ENCODE measurements around the gene KRTCAP3.
A peak's percentile ranks its signal among the peaks of the same experiment; 100 is the strongest.
"Not testable (repeated sequence)": the region's sequence is repeated elsewhere in the genome, so short reads cannot be mapped to it uniquely, and the experiment has no call there.

KRTCAP3 gene

GRCh38 chr2:27425039-27425438, 17.1 kb upstream of the KRTCAP3 start:
- not testable (repeated sequence) for H3K36me3 Mint-ChIP-seq (ENCODE audit: low read depth); H3K27me3 Mint-ChIP-seq; H3K9me3 Mint-ChIP-seq; H3K27ac Mint-ChIP-seq; H3K4me3 Mint-ChIP-seq
- peaks cover 19% of the 10 kb centered on the region for H3K4me1 Mint-ChIP-seq (ENCODE audit: low read depth)

GRCh38 chr2:27427863-27428212, 14.3 kb upstream of the KRTCAP3 start:
- Mint-ChIP-seq H3K36me3 (ENCODE audit: low read depth) (peaks cover 9% of the 10 kb centered on the region), H3K9me3 (no peaks in the 10 kb centered on the region), H3K27ac (peak overlapping the region; percentile 90), H3K27me3 (no peaks in the 10 kb centered on the region), H3K4me1 (ENCODE audit: low read depth) (peaks cover 36% of the 10 kb centered on the region), H3K4me3 (peak overlapping the region; percentile 93)

- H3K9me3 Mint-ChIP-seq = no peaks in the 10 kb centered on the region
- H3K27me3 Mint-ChIP-seq = no peaks in the 10 kb centered on the region
- H3K36me3 Mint-ChIP-seq (ENCODE audit: low read depth) = peaks cover 13% of the 10 kb centered on the region
- H3K27ac Mint-ChIP-seq = peak within 1 kb of the TSS; percentile 99
- H3K4me3 Mint-ChIP-seq = peak within 1 kb of the TSS; percentile 93
- H3K4me1 Mint-ChIP-seq (ENCODE audit: low read depth) = peaks cover 36% of the 10 kb centered on the region
Measured at GRCh38 chr2:27428213-27428977, 13.8 kb upstream of the KRTCAP3 start, which contains the start of gene NRBP1. TSS of gene NRBP1 (plus strand) at chr2:27428631. CDS start at chr2:27433274, 4,643 bp downstream.

GRCh38 chr2:27428978-27429541, 13.1 kb upstream of the KRTCAP3 start:
- Mint-ChIP-seq H3K9me3 (no peaks in the 10 kb centered on the region), H3K27me3 (no peaks in the 10 kb centered on the region), H3K4me3 (peak overlapping the region; percentile 93), H3K27ac (peak overlapping the region; percentile 99), H3K4me1 (ENCODE audit: low read depth) (peaks cover 36% of the 10 kb centered on the region), H3K36me3 (ENCODE audit: low read depth) (peaks cover 20% of the 10 kb centered on the region)

GRCh38 chr2:27431395-27431794, 10.8 kb upstream of the KRTCAP3 start:
- Mint-ChIP-seq H3K4me3 (peak overlapping the region; percentile 66), H3K36me3 (ENCODE audit: low read depth) (peaks cover 41% of the 10 kb centered on the region), H3K27me3 (no peaks in the 10 kb centered on the region), H3K9me3 (no peaks in the 10 kb centered on the region), H3K27ac (peak overlapping the region; percentile 99), H3K4me1 (ENCODE audit: low read depth) (peaks cover 36% of the 10 kb centered on the region)

GRCh38 chr2:27435628-27436027, 6.6 kb upstream of the KRTCAP3 start:
- Mint-ChIP-seq H3K9me3 (no peaks in the 10 kb centered on the region), H3K27me3 (no peaks in the 10 kb centered on the region), H3K4me1 (ENCODE audit: low read depth) (peaks cover 10% of the 10 kb centered on the region), H3K27ac (no peak overlapping the region), H3K36me3 (ENCODE audit: low read depth) (peaks cover 76% of the 10 kb centered on the region), H3K4me3 (no peak overlapping the region)

- Mint-ChIP-seq H3K27me3 (no peaks in the 10 kb centered on the region), H3K4me3 (no peak overlapping the region), H3K36me3 (ENCODE audit: low read depth) (peaks cover 57% of the 10 kb centered on the region), H3K9me3 (no peaks in the 10 kb centered on the region), H3K4me1 (ENCODE audit: low read depth) (no peaks in the 10 kb centered on the region), H3K27ac (no peak overlapping the region)
Measured at GRCh38 chr2:27441226-27441926, 805 bp upstream of the KRTCAP3 start.

GRCh38 chr2:27442920-27443282, 720 bp downstream of the KRTCAP3 start:
- Mint-ChIP-seq H3K4me1 (ENCODE audit: low read depth) (no peaks in the 10 kb centered on the region), H3K36me3 (ENCODE audit: low read depth) (peaks cover 50% of the 10 kb centered on the region), H3K27me3 (no peaks in the 10 kb centered on the region), H3K4me3 (no peak overlapping the region), H3K9me3 (no peaks in the 10 kb centered on the region), H3K27ac (peak overlapping the region; percentile 17)

- no peaks in the 10 kb centered on the region for H3K9me3 Mint-ChIP-seq
- H3K27ac Mint-ChIP-seq = no peak overlapping the region
- H3K4me1 Mint-ChIP-seq (ENCODE audit: low read depth) = no peaks in the 10 kb centered on the region
- peaks cover 31% of the 10 kb centered on the region for H3K36me3 Mint-ChIP-seq (ENCODE audit: low read depth)
- H3K27me3 Mint-ChIP-seq = no peaks in the 10 kb centered on the region
- no peak overlapping the region for H3K4me3 Mint-ChIP-seq
Measured at GRCh38 chr2:27445155-27445554, 3.0 kb downstream of the KRTCAP3 start.

- no peak overlapping the region for H3K4me3 Mint-ChIP-seq
- H3K27me3 Mint-ChIP-seq = no peaks in the 10 kb centered on the region
- H3K4me1 Mint-ChIP-seq (ENCODE audit: low read depth) = no peaks in the 10 kb centered on the region
- H3K36me3 Mint-ChIP-seq (ENCODE audit: low read depth) = peaks cover 26% of the 10 kb centered on the region
- H3K27ac Mint-ChIP-seq = no peak overlapping the region
- H3K9me3 Mint-ChIP-seq = no peaks in the 10 kb centered on the region
Measured at GRCh38 chr2:27445615-27446014, 3.4 kb downstream of the KRTCAP3 start.

- H3K27ac Mint-ChIP-seq = no peak overlapping the region
- no peaks in the 10 kb centered on the region for H3K9me3 Mint-ChIP-seq
- no peak overlapping the region for H3K4me3 Mint-ChIP-seq
- H3K36me3 Mint-ChIP-seq (ENCODE audit: low read depth) = peaks cover 22% of the 10 kb centered on the region
- peaks cover 1% of the 10 kb centered on the region for H3K4me1 Mint-ChIP-seq (ENCODE audit: low read depth)
- no peaks in the 10 kb centered on the region for H3K27me3 Mint-ChIP-seq
Measured at GRCh38 chr2:27446057-27446456, 3.9 kb downstream of the KRTCAP3 start.

- H3K27ac Mint-ChIP-seq = no peak overlapping the region
- H3K4me3 Mint-ChIP-seq = no peak overlapping the region
- no peaks in the 10 kb centered on the region for H3K27me3 Mint-ChIP-seq
- H3K36me3 Mint-ChIP-seq (ENCODE audit: low read depth) = peaks cover 9% of the 10 kb centered on the region
- no peaks in the 10 kb centered on the region for H3K9me3 Mint-ChIP-seq
- H3K4me1 Mint-ChIP-seq (ENCODE audit: low read depth) = peaks cover 3% of the 10 kb centered on the region
Measured at GRCh38 chr2:27448381-27448780, 6.2 kb downstream of the KRTCAP3 start.

- H3K4me3 Mint-ChIP-seq = no peak overlapping the region
- H3K9me3 Mint-ChIP-seq = no peaks in the 10 kb centered on the region
- no peaks in the 10 kb centered on the region for H3K27me3 Mint-ChIP-seq
- no peak overlapping the region for H3K27ac Mint-ChIP-seq
- peaks cover 4% of the 10 kb centered on the region for H3K36me3 Mint-ChIP-seq (ENCODE audit: low read depth)
- H3K4me1 Mint-ChIP-seq (ENCODE audit: low read depth) = peaks cover 3% of the 10 kb centered on the region
Measured at GRCh38 chr2:27451095-27451494, 8.9 kb downstream of the KRTCAP3 start.

GRCh38 chr2:27453968-27454367, 11.8 kb downstream of the KRTCAP3 start:
- H3K27me3 Mint-ChIP-seq = no peaks in the 10 kb centered on the region
- H3K4me3 Mint-ChIP-seq = no peak overlapping the region
- H3K36me3 Mint-ChIP-seq (ENCODE audit: low read depth) = peaks cover 4% of the 10 kb centered on the region
- H3K9me3 Mint-ChIP-seq = no peaks in the 10 kb centered on the region
- H3K27ac Mint-ChIP-seq = no peak overlapping the region
- peaks cover 3% of the 10 kb centered on the region for H3K4me1 Mint-ChIP-seq (ENCODE audit: low read depth)

GRCh38 chr2:27461118-27461517, 18.9 kb downstream of the KRTCAP3 start:
- Mint-ChIP-seq H3K4me3 (no peak overlapping the region), H3K27me3 (no peaks in the 10 kb centered on the region), H3K4me1 (ENCODE audit: low read depth) (no peaks in the 10 kb centered on the region), H3K9me3 (no peaks in the 10 kb centered on the region), H3K27ac (no peak overlapping the region), H3K36me3 (ENCODE audit: low read depth) (peaks cover 22% of the 10 kb centered on the region)

Measured in stimulated activated naive CD8-positive, alpha-beta T cell treated with anti-CD3 and anti-CD28 coated beads, Interleukin-15, Interleukin-2, amounts not matched to agents 100 ng/mL and 50 ng/mL, for 24 hours (primary cell).